KOPT-K1 (cell line): ENCODE results near the gene RGS16.

ENCODE experiments used
- H3K27ac ChIP-seq: fragments of 200-600 bp; sonication (generic); 2 replicates; pipeline ENCODE4 v1.5.1; 2016; ENCODE audit warnings: antibody characterized with exemption, mild to moderate bottlenecking, low read depth, low read length; ENCODE audit not compliant: poor library complexity, severe bottlenecking
- H3K36me3 ChIP-seq: fragments of 200-600 bp; sonication (generic); 2 replicates; pipeline ENCODE4 v1.5.1; 2017; ENCODE audit warnings: antibody characterized with exemption, mild to moderate bottlenecking, low read length, moderate library complexity; ENCODE audit not compliant: insufficient read depth
- H3K9me3 ChIP-seq: fragments of 200-600 bp; sonication (generic); 2 replicates; pipeline ENCODE4 v1.5.1; 2017; ENCODE audit warnings: antibody characterized with exemption, low read length, mild to moderate bottlenecking; ENCODE audit not compliant: insufficient read depth, poor library complexity, severe bottlenecking

The RGS16 gene

DNA sequence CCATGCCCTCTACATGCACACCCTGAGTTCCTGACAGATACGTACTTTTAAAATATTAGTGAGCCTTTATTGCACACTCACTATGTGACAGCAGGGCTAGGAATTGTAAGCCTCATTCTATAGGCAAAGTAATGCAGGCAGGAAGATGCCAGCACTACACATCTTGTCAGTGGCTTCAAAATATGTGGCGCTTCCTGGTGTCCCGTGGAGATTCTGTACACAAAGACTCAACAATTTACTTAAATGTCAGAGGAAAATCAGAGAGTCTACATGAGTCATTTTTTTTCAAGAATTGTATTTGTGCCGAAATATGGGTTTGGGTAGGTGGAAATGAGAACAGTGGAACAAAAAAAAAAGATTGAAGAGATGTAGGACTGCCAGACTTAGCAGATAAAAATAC, 42.7 kb downstream of the RGS16 start:
- Histone ChIP-seq H3K27ac (no peak overlapping the region), H3K36me3 (no peaks in the 10 kb centered on the region), H3K9me3 (no peaks in the 10 kb centered on the region)

- Histone ChIP-seq H3K27ac (no peak overlapping the region), H3K9me3 (no peaks in the 10 kb centered on the region), H3K36me3 (no peaks in the 10 kb centered on the region)
These were observed 43.7 kb downstream of the RGS16 start for GRCh38 chr1:182560392-182560984.

GRCh38 chr1:182556279-182556678, 47.9 kb downstream of the RGS16 start:
- Histone ChIP-seq H3K27ac (no peak overlapping the region), H3K36me3 (no peaks in the 10 kb centered on the region), H3K9me3 (peaks cover 8% of the 10 kb centered on the region)

GRCh38 chr1:182555493-182555892, 48.7 kb downstream of the RGS16 start:
- peaks cover 8% of the 10 kb centered on the region for H3K9me3 ChIP-seq
- H3K27ac ChIP-seq = no peak overlapping the region
- no peaks in the 10 kb centered on the region for H3K36me3 ChIP-seq

DNA sequence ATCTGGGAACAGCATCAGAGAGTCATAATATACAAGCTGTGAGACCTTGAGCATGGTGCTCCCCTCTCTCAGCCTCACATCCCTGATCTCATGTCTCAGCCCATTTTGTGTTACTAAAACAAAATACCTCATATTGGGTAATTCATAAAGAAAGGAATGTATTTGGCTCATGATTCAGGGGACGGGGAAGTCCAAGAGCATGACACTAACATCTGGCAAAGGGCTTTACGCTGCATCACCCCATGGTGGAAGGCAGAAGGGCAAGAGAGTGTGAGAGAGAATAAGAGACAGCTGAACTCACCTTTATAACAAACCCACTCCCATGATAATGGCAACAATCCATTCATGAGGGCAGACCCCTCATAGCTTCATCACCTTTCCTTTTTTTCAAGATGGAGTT, 51.7 kb downstream of the RGS16 start:
- peaks cover 8% of the 10 kb centered on the region for H3K9me3 ChIP-seq
- H3K36me3 ChIP-seq = no peaks in the 10 kb centered on the region
- no peak overlapping the region for H3K27ac ChIP-seq

GRCh38 chr1:182549811-182550210, 54.4 kb downstream of the RGS16 start:
- H3K36me3 ChIP-seq = no peaks in the 10 kb centered on the region
- no peak overlapping the region for H3K27ac ChIP-seq
- H3K9me3 ChIP-seq = peaks cover 8% of the 10 kb centered on the region

DNA sequence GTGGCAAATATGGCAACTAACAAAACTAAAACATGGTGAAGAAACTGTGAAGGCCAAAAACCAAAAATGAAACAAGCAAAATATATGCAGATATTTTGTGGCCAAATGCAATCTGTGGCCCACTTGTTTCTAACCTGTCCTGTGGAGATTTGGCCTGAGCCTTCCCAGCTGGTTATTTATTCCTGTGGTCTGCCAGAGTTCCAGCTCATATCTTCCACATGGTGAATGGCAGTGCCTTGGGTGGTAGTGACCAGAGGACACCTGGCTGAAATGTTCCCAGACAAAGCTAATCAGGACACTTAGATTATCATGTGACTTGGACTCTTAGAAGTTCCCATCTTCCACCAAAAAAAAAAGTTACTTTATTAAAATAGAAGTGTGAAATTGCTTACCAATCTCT, 54.8 kb downstream of the RGS16 start:
- Histone ChIP-seq H3K36me3 (no peaks in the 10 kb centered on the region), H3K9me3 (peaks cover 8% of the 10 kb centered on the region), H3K27ac (no peak overlapping the region)
